ENCODE results near the gene ZCCHC24. TPM values are rescaled to one million over a fixed set of nuclear protein-coding genes. Genes with fewer than 3 reads are reported as not detected.

ZCCHC24 gene
- polyA plus RNA-seq, 3 donors, result 3.9 to 5.0 (median 4.0) TPM

- Mint-ChIP-seq H3K4me3 (peak overlapping the region; percentile 5 to 86), H3K9me3 (peaks cover 0 to 2% (median 0%) of the 10 kb centered on the region in 7 donors), H3K27ac (peak overlapping the region in 2 of 7 donors; percentile 54 to 83), H3K36me3 (peaks cover 43 to 59% of the 10 kb centered on the region in 2 donors), H3K4me1 (peaks cover 84% of the 10 kb centered on the region), H3K27me3 (ENCODE audit: low read depth in 3 of 3) (peaks cover 13 to 23% (median 16%) of the 10 kb centered on the region in 3 donors)
- Histone ChIP-seq H3K36me3 (replicated peaks in 1 of 2; ENCODE audit: control insufficient read depth in 1 of 2, insufficient read depth in 2 of 2, low read length in 2 of 2) (peaks cover 0 to 8% of the 10 kb centered on the region in 2 donors), H3K27me3 (ENCODE audit: control insufficient read depth in 2 of 2, insufficient read depth in 2 of 2, low read length in 2 of 2) (no peaks in the 10 kb centered on the region), H2AFZ (ENCODE audit: insufficient read depth, low read depth, low read length, poor library complexity, severe bottlenecking) (no peak overlapping the region), H3K4me3 (replicated peaks in 1 of 3; ENCODE audit: low read depth in 2 of 3, low read length in 3 of 3) (peak overlapping the region in 1 of 3 experiments; percentile 43), H3K4me1 (ENCODE audit: control insufficient read depth in 1 of 2, insufficient read depth in 2 of 2, low read length in 2 of 2) (peaks cover 53 to 54% of the 10 kb centered on the region in 2 donors), H3K9me3 (replicated peaks in 1 of 2; ENCODE audit: control insufficient read depth in 1 of 2, insufficient read depth in 1 of 2, low read length in 2 of 2) (no peaks in the 10 kb centered on the region), H3K79me2 (ENCODE audit: insufficient read depth, low read length) (peaks cover 3% of the 10 kb centered on the region), H3K9ac (ENCODE audit: insufficient read depth, low read length, poor library complexity, severe bottlenecking) (no peak overlapping the region), H4K20me1 (ENCODE audit: insufficient read depth, low read length) (peaks cover 59% of the 10 kb centered on the region), H3K27ac (ENCODE audit: low read depth in 1 of 2, low read length in 2 of 2) (no peak overlapping the region), H3K4me2 (replicated peaks; ENCODE audit: extremely low read depth, low read length, poor library complexity, severe bottlenecking) (peak overlapping the region; percentile 51)
- no peak for DNase-seq
- intact Hi-C loops (cut with micrococcal nuclease), result no loop called here
- WGBS (ENCODE audit: insufficient coverage), result 66% methylated on average over 5 of the region's 5 CpGs
- no peak for TF ChIP-seq CTCF (IDR thresholded peaks at IDR 0.05)
Measured at GRCh38 chr10:79404690-79405131, 40.7 kb downstream of the ZCCHC24 start.

- Mint-ChIP-seq H3K27me3 (ENCODE audit: low read depth in 3 of 3) (peaks cover 13 to 20% (median 16%) of the 10 kb centered on the region in 3 donors), H3K4me3 (peak overlapping the region; percentile 61 to 86), H3K27ac (peak overlapping the region in 5 of 7 donors; percentile 15 to 86 (median 37)), H3K9me3 (peaks cover 0 to 2% (median 0%) of the 10 kb centered on the region in 7 donors), H3K4me1 (peaks cover 87% of the 10 kb centered on the region), H3K36me3 (peaks cover 41 to 54% of the 10 kb centered on the region in 2 donors)
- Histone ChIP-seq H3K36me3 (replicated peaks in 1 of 2; ENCODE audit: control insufficient read depth in 1 of 2, insufficient read depth in 2 of 2, low read length in 2 of 2) (peaks cover 0 to 8% of the 10 kb centered on the region in 2 donors), H3K27me3 (ENCODE audit: control insufficient read depth in 2 of 2, insufficient read depth in 2 of 2, low read length in 2 of 2) (no peaks in the 10 kb centered on the region), H2AFZ (ENCODE audit: insufficient read depth, low read depth, low read length, poor library complexity, severe bottlenecking) (no peak overlapping the region), H3K4me3 (replicated peaks in 1 of 3; ENCODE audit: low read depth in 2 of 3, low read length in 3 of 3) (peak overlapping the region in 1 of 3 experiments; percentile 43), H3K9me3 (replicated peaks in 1 of 2; ENCODE audit: control insufficient read depth in 1 of 2, insufficient read depth in 1 of 2, low read length in 2 of 2) (no peaks in the 10 kb centered on the region), H3K9ac (ENCODE audit: insufficient read depth, low read length, poor library complexity, severe bottlenecking) (no peak overlapping the region), H3K79me2 (ENCODE audit: insufficient read depth, low read length) (peaks cover 3% of the 10 kb centered on the region), H3K4me1 (ENCODE audit: control insufficient read depth in 1 of 2, insufficient read depth in 2 of 2, low read length in 2 of 2) (peaks cover 58 to 59% of the 10 kb centered on the region in 2 donors), H3K27ac (ENCODE audit: low read depth in 1 of 2, low read length in 2 of 2) (no peak overlapping the region), H3K4me2 (replicated peaks; ENCODE audit: extremely low read depth, low read length, poor library complexity, severe bottlenecking) (peak overlapping the region; percentile 51), H4K20me1 (ENCODE audit: insufficient read depth, low read length) (peaks cover 64% of the 10 kb centered on the region)
- peak in 1 of 3 donors; percentile 20 for DNase-seq
- intact Hi-C loops (cut with micrococcal nuclease), result no loop called here
- 0% methylated on average over 2 of the region's 7 CpGs for WGBS (ENCODE audit: insufficient coverage)
- no peak for TF ChIP-seq CTCF (IDR thresholded peaks at IDR 0.05)
Measured at GRCh38 chr10:79404231-79404609, 41.2 kb downstream of the ZCCHC24 start.

All from CD14-positive monocyte (primary cell).